Measurements from ENCODE around the gene NGB.

NGB gene

DNA sequence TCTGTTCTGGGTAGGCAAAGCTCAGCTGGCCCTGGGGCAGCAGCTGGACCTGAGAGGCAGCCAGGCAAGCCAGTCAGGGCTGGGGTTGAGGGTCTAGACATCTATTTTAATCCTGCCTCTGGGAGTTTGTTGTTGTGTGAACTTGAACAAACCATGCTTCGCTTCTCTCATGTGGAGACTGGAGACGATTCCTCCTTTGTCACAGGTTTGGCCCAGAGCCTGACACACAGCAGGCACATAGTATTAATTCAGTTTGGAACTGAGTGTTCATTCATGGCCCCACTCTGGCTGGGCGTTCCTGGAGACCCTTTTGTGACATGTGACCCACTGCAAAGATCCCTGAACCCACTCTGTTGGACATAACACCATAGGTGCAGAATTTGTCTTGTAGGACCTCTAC lies 39.3 kb downstream of the NGB start:
- no peak for DNase-seq (ENCODE audit: low read depth)

DNA sequence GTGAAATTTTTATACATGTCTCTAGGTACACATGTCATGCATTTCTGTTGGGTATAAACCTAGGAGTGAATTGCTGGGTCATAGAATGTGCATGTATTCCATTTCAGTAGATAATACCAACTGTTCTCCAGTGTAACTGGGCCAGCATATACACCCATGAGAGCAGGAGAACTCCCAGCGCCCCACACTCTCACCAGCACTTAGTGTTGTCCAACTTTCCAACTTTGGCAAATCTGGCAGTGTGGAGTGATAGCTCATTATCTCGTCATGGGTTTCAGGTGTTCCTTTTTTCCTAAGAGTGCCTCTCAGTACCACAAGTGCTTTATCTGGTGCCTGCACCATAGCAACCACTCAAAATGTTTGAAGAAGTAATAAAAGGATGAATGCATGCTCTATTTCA lies 40.1 kb downstream of the NGB start:
- DNase-seq (ENCODE audit: low read depth), result no peak

DNA sequence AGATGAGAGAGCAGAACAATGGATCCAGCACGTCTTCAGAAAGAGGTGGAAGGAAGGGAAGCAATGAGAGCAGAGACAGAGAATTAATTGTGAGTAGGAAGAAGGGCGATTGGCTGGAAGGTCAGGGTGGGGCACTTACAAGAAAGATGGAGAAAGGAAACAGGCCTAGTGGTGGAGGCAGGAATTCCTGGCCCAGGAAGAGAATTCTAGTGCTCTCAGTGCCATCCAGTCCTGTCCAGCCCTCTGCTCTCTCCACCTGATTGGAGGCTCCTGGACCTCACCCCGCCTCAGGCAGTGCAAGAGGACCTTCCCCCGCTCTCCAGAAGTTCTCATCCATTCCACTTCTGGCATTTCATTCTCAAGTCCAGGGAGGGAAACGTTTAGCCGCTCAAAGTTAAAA lies 43.0 kb downstream of the NGB start:
- no peak for DNase-seq (ENCODE audit: low read depth)

DNA sequence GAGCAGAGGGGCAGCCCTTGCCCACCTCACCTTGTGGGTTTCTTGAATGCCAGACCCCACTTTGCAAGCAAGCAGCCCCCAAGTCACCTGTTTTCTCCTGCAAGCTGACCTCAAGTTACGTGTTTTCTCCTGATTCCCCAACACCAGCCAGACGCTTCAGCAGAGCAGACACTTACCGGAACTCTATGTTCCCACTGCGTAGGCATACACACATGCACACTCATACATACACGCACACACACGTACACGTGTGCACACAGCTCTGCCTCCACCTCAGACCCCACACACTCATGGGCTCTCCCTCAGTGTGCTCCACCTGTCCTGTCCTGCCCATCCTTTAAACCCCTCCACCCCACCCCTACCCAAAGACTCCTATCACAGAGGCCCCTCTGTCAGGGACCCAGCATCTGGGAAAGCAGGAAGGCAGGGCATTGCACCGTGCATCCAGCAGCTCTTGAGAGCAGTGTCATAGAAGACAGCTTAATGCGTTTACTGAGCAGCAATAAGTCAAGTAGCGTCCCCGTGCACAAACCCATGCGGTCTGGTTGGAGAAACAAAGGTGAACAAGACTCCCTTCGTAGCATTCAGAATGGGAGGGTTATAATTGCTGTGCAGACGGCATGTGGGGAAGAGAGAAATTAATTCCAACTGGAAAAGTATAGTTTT lies 45.0 kb downstream of the NGB start:
- DNase-seq (ENCODE audit: low read depth), result no peak

DNA sequence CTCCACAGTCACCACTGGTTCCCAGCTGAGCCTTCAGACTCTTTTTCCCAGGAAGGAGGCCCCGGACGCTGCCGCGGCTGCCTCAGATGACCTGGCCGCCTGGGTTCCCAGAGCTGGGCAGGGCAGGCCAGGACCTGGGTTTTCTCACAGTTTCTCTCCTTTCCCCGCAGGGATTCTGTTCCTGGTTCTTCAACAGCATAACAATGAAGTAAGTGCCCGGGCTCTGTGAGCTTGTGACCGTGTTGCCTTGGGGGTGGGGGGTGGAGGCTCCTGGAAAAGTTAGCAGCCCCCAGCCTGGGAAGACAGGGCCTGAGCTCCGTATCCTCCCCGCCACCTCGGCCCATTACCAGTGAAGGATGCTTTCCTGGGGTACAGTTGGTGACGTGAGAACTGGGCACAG lies 45.8 kb downstream of the NGB start:
- no peak for DNase-seq (ENCODE audit: low read depth)

DNA sequence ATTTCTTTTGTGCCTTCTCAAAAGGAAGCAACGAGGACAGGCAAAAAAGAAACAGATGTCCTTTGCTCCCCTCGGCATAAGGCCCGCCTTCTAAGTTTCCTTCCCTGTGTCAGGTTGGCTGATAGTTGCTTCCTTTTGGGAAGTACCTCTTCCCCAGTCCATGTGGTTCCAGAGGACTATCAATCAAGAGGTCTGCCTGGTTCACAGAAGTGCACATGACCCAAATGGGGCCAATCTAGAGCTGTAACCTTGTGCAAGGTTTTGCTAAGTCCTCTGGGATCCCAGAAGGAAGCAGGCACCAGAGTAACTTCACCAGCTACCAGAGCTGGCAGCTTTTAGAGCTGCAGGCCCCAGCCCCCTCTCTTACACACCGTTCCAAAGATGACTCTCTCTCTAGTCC lies 46.8 kb downstream of the NGB start:
- no peak for DNase-seq (ENCODE audit: low read depth)

DNA sequence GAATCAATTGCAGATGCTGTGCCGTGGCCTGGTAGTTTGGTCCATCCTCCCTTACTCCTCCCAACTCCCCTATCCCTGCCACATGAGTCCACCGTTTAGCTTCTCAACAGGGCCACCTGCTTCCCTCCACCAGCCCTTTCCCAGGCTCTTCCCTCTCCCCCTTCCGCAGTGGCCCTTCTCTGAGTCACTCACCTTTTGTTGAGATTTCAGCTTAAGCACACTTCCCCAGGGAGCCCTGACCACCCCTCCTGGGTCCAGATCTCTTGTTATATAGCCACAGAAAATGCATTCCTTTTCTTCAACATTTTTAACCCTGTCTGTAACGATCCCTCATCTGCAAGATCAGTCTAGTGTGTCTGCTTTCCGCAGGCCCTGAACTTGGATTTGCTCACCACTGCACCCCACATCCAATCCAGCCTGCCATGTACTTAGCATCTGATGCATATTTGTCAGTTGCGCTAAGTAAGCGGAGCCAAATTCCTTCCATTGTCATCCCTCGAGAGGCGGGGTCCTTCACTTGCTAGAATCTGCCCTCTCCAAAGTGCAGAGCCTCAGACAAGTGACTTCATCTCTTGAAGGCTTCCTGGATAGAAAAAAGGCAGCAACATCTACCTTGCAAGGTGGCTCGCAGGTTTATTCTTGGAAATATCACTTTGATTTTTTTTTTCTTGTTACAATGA lies 48.3 kb downstream of the NGB start:
- no peak for DNase-seq (ENCODE audit: low read depth)

DNA sequence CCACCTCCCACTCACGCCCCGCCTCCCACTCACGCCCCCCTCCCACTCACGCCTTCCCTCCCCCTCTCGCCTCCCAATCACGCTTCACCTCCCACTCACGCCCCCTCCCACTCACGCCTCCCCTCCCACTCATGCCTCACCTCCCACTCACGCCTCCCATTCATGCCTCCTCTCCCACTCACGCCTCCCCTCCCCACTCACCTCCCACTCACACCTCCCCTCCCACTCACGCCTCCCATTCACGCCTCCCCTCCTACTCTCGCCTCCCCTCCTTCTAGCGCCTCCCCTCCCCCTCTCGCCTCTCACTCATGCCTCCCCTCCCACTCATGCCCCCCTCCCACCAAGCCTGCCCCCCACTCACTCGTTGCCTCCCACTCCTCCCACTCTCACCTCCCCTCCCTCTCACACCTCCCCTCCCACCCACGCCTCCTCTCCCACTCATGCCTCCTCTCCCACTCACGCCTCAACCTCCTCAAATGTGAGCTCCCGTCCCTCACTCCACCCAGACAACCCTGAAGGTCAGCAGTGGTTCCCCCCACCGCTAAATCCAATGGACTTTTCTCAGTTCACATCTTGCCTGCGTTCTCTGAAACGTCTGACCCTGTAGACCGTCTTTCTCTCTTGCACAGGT lies 49.6 kb downstream of the NGB start:
- DNase-seq (ENCODE audit: low read depth), result no peak

DNA sequence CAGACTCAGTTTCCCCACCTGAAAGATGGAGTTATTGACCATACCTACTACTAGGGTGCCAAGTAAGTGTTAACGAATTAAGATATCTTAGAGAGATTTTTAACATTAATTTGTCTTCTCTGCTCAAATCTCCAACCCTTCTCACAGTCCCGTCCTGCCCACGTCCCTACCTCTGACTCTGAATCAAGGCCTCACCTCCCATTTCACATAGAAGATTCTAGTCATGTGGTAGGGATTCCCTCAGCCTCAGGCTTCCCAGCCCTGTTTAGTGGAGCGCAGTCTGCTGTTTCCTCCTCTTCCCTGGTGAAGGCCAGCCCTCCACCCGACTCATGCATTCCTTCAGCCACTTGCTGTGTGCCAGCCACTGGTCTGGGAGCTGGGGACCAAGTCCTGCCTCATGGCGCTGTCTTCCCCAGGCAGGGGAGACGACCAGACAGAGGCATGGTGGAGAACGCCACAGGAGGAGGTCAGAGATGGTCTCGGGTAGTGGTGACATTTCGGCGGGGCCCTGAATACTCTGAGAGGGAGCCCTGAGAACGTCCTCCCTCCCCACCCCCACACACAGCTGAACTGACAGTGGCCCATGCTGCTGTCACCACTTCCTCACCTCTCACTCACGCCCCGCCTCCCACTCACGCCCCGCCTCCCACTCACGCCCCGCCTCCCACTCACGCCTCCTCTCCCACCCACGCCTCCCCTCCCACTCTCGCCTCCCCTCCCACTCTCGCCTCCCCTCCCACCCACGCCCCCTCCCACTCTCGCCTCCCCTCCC lies 50.6 kb downstream of the NGB start:
- DNase-seq (ENCODE audit: low read depth), result no peak

DNA sequence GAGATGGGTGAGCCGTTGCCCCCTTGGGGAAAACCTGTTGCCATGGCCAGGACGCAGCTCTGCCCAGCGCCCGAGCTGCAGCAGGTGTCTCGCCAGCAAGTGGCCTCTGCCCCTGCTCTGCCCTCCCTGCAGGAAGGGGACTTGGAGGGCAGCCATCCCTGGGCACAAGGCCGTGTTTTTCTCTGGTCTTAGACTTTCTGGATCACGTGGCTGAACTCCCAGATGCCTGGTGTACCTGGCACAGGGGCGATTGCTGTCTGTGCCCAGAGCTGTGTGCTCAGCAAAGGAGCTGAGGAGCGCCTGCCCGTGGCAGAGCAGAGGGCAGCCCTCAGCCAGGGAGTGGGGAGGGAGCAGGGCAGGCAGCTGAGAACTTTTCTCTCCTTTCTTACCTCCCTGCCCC lies 51.4 kb downstream of the NGB start:
- DNase-seq (ENCODE audit: low read depth), result no peak

DNA sequence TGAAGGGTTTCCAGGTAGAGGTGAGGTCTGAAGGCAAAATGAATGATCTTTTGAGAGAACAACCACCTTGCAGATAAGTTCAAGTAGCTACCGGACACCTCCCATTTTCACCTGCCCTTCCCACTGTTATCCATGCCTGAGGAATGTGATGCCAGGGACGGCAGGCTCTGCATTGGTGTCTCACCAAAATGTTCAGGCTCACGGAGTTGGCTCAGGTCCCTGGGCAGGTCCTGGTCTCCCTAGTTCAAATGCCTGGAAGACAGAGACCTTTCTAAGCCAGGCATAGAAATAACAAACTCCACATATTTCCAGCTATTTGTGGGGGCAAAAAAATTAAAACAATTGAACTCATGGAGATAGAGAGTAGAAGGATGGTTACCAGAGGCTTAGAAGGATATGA lies 53.5 kb downstream of the NGB start:
- DNase-seq (ENCODE audit: low read depth), result no peak

All from T follicular helper cell (primary cell).